Effector memory CD8-positive, alpha-beta T cell (primary cell): Measurements from ENCODE around the gene AARS2.
A peak's percentile ranks its signal among the peaks of the same experiment; 100 is the strongest.

Source experiments
- ATAC-seq: fragments of 150-1000 bp; cut with Tn5 transposase; replicated peaks from 2 replicates; pipeline ENCODE4 v1.10.0; 2021; ENCODE audit warnings: mild to moderate bottlenecking, moderate library complexity
- DNase-seq, 3 experiments: peaks; one replicate each; pipeline ENCODE4 v3.0.0; 2021
- H3K27ac Mint-ChIP-seq, 2 donors: one replicate each; pipeline ENCODE4 v1.8.0; 2022; ENCODE audit warnings: mild to moderate bottlenecking in 2 of 2, mixed read lengths in 2 of 2, moderate library complexity in 2 of 2
- H3K27me3 Mint-ChIP-seq, 2 donors: one replicate each; pipeline ENCODE4 v1.8.0; 2022; ENCODE audit warnings: mixed read lengths in 2 of 2
- H3K36me3 Mint-ChIP-seq: one replicate; pipeline ENCODE4 v1.8.0; 2022; ENCODE audit warnings: mild to moderate bottlenecking, moderate library complexity, mixed read lengths; ENCODE audit not compliant: insufficient read depth
- H3K4me1 Mint-ChIP-seq, 2 donors: one replicate each; pipeline ENCODE4 v1.8.0; 2022; ENCODE audit warnings: low read depth in 2 of 2, mixed read lengths in 2 of 2
- H3K4me3 Mint-ChIP-seq, 2 donors: one replicate each; pipeline ENCODE4 v1.8.0; 2022; ENCODE audit warnings: mild to moderate bottlenecking in 2 of 2, mixed read lengths in 2 of 2, moderate library complexity in 2 of 2
- H3K9me3 Mint-ChIP-seq, 2 donors: one replicate each; pipeline ENCODE4 v1.8.0; 2022; ENCODE audit warnings: mixed read lengths in 2 of 2

The AARS2 gene

DNA sequence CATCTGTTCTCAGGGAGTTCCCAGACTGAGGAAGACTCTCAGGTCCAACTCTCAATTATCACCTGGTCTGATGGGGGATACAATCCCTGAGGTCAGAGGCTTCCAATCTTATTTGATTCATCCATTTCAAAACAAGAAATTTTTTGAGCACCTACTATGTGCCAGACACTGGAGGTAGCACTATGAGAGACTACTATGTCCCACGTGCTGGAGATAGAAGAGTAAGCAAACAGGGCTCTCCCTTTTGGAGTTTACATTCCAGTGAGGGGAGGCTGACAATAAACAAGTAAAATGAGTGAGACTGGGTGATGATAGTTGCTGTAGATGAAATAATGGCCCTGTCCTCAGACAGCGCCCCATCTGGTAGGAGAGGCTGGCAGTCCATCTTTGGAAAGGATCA, 26.4 kb downstream of the AARS2 start:
- Mint-ChIP-seq H3K4me1 (no peaks in the 10 kb centered on the region), H3K27ac (no peak overlapping the region), H3K9me3 (no peaks in the 10 kb centered on the region), H3K27me3 (peaks cover 78 to 80% of the 10 kb centered on the region in 2 donors), H3K36me3 (no peaks in the 10 kb centered on the region), H3K4me3 (no peak overlapping the region)
- no peak for ATAC-seq
- DNase-seq = no peak

DNA sequence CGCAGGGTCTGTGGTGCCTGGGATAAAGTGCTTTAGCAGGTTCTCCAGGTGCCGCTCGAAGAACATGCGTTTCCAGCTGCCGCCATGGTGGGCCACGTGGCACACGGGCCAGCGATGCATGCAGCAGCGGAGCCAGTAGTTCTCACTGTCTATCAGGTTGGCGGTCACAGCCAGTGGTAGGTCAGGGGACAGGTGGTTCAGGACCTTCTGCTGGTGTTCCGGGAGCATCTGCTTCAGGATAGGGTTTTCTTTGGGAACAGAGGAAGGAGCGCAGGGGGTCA, 26.9 kb downstream of the AARS2 start:
- no peaks in the 10 kb centered on the region for H3K9me3 Mint-ChIP-seq
- ATAC-seq = no peak
- H3K36me3 Mint-ChIP-seq = no peaks in the 10 kb centered on the region
- H3K27ac Mint-ChIP-seq = no peak overlapping the region
- H3K4me1 Mint-ChIP-seq = no peaks in the 10 kb centered on the region
- DNase-seq = no peak
- H3K4me3 Mint-ChIP-seq = no peak overlapping the region
- peaks cover 73 to 75% of the 10 kb centered on the region in 2 donors for H3K27me3 Mint-ChIP-seq

DNA sequence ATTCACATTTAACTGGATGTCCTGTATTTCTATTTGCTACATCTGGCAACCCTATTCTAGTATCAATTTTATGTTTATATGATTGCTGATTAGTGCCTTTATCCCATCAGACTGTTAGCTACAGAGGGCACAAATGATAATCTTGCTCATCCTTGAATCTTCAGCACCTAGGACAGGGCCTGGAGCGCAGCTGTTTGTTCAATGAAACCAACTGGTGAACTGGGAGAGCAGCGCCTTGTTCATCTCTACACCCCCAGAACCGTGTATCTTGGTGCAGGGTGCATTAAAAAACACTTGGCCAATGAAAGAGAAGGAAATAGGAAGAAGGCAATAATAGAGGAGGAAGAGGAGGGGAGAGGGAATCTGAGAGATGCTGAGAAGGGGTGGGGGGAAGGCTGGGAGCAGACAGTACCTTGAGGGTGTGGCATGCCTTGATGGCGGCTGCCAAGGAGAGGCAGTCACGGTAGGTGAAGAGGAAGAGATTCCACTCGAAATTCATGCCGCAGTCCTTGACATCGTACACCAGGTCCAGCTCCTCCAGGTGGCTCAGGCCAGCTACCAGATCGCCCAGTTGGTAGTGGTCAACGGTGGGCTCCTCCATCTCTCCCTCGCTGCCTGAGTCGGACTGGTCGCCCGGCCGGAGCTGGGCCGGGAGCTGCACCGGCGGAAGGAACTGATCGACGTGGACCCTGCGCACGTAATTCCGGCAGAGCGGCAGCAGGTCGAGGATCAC, 27.4 kb downstream of the AARS2 start:
- no peaks in the 10 kb centered on the region for H3K36me3 Mint-ChIP-seq
- no peak for ATAC-seq
- H3K27ac Mint-ChIP-seq = no peak overlapping the region
- no peaks in the 10 kb centered on the region for H3K4me1 Mint-ChIP-seq
- H3K4me3 Mint-ChIP-seq = no peak overlapping the region
- DNase-seq = no peak
- peaks cover 68 to 73% of the 10 kb centered on the region in 2 donors for H3K27me3 Mint-ChIP-seq
- H3K9me3 Mint-ChIP-seq = no peaks in the 10 kb centered on the region

DNA sequence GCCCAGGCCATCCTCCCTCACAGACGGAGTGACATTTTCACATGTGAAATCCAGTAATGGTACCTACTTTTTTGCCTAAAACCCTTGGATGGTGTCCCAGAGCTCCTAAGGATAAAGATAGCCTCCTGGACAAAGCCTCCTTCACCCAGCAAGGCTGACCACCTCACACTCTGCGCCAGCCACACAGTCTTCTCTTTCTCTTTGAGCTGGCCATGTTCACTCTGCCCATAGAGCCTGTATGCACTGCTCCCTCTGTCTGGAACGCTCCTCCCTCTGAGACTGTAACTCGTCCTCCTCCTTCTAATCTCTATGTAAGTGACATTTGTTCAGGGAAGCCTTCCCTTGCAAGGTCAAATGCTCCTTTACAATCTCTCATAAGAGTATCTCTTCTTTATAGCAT, 28.3 kb downstream of the AARS2 start:
- H3K4me1 Mint-ChIP-seq = no peaks in the 10 kb centered on the region
- DNase-seq = no peak
- no peaks in the 10 kb centered on the region for H3K36me3 Mint-ChIP-seq
- H3K27me3 Mint-ChIP-seq = peaks cover 61 to 73% of the 10 kb centered on the region in 2 donors
- H3K9me3 Mint-ChIP-seq = no peaks in the 10 kb centered on the region
- H3K27ac Mint-ChIP-seq = no peak overlapping the region
- ATAC-seq = no peak
- H3K4me3 Mint-ChIP-seq = no peak overlapping the region

DNA sequence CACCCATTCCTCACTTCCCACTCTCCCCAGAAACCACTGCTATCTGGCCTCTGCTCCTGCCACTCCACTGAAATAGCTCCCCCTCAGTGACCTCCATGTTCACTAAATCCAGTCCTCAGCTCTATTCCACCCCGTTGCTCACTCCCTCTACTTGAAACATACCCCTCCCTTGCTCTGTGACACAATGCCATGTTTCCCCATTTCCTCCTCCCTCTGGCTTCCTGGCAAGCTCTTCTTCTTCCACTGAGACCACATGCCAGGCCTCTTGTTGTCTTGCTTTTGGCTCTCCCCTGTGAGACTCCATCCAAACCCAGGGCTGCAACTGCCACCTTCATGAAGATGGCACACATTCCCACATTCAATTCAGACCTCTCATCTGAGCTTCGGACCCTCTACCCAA, 29.0 kb downstream of the AARS2 start:
- Mint-ChIP-seq H3K4me3 (no peak overlapping the region), H3K4me1 (no peaks in the 10 kb centered on the region)

DNA sequence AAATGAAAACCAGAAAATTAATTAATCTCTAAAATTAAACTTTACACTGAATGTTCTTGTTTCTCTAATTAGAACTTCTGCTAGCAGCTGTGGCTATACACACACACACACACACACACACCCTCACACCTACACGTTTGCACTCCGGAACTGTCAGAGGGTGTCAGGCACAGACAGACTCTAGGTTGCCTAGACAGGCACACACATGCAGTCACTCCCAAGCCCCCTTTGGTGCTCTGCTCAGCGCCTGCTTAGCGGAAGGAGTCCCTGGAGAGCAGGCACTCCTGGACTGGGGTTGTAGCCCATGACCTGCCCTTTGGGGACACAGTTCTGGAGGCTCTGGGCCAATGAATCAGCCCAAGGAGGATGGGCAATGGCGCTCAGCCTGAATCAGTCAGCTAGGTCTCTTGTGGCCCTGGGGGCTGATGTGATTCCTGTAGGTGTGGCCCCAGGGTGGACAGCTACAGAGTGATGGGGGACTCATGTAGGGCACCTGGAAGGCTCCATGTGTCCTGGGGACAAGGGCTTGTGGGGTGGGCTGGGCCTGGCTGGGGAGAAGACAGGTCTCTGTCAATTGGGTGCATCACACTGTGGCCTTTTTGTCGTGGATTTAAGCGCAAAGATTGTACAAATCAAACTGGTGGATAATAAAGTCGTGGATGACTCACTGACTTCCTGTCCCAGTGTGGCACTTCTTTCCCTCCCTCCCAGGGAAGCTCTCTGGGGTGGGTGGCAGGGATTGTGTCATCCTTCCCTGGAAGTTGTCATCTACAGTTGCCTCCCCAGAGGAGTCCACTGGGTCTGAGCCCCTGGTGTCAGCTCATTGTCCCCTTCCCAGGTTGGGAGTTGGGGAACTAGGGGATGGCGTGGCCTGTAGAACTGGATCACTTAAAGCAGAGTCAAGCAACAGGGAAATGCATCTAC, 34.1 kb downstream of the AARS2 start:
- Mint-ChIP-seq H3K27ac (no peak overlapping the region), H3K27me3 (peaks cover 57 to 70% of the 10 kb centered on the region in 2 donors), H3K9me3 (no peaks in the 10 kb centered on the region), H3K36me3 (peaks cover 6% of the 10 kb centered on the region), H3K4me3 (no peak overlapping the region), H3K4me1 (peaks cover 0 to 3% of the 10 kb centered on the region in 2 donors)
- DNase-seq = no peak
- ATAC-seq = no peak

More for the DNA sequence above, 29.0 kb downstream of the AARS2 start:
- Mint-ChIP-seq H3K9me3 (no peaks in the 10 kb centered on the region), H3K36me3 (no peaks in the 10 kb centered on the region), H3K27ac (no peak overlapping the region), H3K27me3 (peaks cover 62 to 74% of the 10 kb centered on the region in 2 donors)
- ATAC-seq = no peak
- no peak for DNase-seq

DNA sequence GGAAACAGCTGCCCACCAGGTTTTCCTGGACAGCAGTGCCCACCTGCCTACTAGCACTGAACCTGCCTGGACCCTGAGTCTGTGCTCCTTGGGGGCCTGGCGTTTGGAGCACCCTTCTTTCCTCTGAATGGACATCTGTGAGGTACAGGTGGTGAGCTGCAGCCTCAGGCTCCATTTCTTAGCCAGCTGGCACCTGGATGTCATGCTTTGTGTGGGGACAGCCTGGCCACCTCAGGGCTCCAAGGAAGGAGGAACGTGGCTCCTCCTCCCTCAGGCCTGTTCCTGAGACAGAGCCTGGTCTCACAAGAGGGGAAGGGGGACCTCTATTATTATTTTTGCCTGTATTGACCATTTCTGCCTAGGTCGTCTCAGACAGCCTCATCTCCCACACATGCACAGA, 34.8 kb downstream of the AARS2 start:
- peaks cover 57 to 70% of the 10 kb centered on the region in 2 donors for H3K27me3 Mint-ChIP-seq
- no peak for ATAC-seq
- H3K36me3 Mint-ChIP-seq = peaks cover 6% of the 10 kb centered on the region

DNA sequence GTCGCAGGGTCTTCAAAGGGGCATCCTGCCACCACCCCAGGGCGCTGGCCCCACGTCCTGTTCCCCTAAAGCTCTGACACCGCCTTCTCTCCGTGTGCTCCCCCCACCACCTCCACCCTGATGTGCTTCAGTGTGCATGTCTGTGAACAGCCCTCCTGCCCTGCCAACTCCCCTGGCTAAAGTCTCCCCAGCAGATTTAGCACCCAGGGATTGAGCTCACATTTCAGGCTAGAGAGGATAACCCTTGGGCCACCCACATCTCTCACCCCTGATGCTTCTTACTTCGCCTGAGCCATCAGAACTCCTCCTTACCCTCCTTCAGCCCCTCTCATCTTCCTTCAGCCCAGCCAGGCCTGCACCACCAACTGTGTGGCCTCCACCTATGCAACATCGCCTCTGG, 35.4 kb downstream of the AARS2 start:
- H3K36me3 Mint-ChIP-seq = peaks cover 6% of the 10 kb centered on the region
- peaks cover 58 to 70% of the 10 kb centered on the region in 2 donors for H3K27me3 Mint-ChIP-seq
- DNase-seq (no peak), ATAC-seq (no peak)
- H3K4me3 Mint-ChIP-seq = no peak overlapping the region
- H3K4me1 Mint-ChIP-seq = peaks cover 0 to 3% of the 10 kb centered on the region in 2 donors
- H3K27ac Mint-ChIP-seq = no peak overlapping the region
- no peaks in the 10 kb centered on the region for H3K9me3 Mint-ChIP-seq

More for the DNA sequence above, 34.8 kb downstream of the AARS2 start:
- no peak overlapping the region for H3K27ac Mint-ChIP-seq
- no peak for DNase-seq
- H3K4me3 Mint-ChIP-seq = no peak overlapping the region
- H3K9me3 Mint-ChIP-seq = no peaks in the 10 kb centered on the region
- peaks cover 0 to 3% of the 10 kb centered on the region in 2 donors for H3K4me1 Mint-ChIP-seq

DNA sequence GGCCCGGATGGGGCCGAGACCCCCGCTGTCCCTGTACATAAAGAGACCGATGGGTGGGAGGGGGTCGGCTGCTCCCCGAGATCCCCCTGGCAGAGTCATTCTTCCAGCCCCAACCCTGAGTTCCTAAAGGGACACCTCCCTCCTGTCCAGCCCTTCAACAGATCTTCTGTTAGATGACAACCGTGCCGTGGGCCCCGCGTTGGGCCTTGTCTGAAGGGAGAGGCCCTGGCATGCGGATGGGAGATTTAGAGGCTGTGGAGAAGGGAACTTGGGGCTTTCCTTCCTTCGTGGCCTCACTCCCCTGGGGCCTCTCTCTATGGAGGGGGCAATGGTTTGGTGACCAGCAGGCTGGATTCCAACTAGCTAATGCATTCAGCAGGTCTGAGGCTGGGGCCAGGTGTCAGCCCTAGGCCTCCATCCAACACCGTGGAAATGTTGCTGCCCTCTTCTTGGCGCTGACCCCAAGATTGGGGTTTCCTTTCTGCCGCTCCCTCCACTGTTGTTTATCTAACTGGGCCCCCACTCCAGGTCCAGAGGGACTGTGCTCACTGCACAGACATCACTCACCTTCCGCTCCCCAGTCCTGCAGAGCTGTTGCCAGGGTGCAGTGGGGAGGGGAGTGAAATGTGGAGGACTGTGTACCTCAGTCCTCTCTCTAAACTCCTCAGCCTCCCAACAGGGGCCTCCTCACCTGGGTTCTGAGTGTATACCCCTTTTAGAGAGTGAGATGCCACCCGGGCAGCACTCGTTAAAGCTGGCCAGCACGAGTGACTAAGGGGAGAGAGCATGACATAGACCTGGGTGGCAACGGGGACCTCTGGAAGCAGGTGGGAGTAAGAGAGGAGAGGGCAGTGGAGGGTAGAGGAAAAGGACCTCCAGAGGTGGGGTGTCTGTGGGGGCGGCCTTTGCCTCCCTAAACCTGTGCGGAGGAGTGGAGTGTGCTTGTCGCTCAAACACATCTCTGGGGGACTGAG, 36.2 kb downstream of the AARS2 start:
- Mint-ChIP-seq H3K4me3 (peak overlapping the region; percentile 18 to 50), H3K4me1 (peaks cover 0 to 3% of the 10 kb centered on the region in 2 donors), H3K9me3 (no peaks in the 10 kb centered on the region), H3K27me3 (peaks cover 64 to 79% of the 10 kb centered on the region in 2 donors), H3K36me3 (peaks cover 6% of the 10 kb centered on the region), H3K27ac (no peak overlapping the region)
- no peak for ATAC-seq
- no peak for DNase-seq

DNA sequence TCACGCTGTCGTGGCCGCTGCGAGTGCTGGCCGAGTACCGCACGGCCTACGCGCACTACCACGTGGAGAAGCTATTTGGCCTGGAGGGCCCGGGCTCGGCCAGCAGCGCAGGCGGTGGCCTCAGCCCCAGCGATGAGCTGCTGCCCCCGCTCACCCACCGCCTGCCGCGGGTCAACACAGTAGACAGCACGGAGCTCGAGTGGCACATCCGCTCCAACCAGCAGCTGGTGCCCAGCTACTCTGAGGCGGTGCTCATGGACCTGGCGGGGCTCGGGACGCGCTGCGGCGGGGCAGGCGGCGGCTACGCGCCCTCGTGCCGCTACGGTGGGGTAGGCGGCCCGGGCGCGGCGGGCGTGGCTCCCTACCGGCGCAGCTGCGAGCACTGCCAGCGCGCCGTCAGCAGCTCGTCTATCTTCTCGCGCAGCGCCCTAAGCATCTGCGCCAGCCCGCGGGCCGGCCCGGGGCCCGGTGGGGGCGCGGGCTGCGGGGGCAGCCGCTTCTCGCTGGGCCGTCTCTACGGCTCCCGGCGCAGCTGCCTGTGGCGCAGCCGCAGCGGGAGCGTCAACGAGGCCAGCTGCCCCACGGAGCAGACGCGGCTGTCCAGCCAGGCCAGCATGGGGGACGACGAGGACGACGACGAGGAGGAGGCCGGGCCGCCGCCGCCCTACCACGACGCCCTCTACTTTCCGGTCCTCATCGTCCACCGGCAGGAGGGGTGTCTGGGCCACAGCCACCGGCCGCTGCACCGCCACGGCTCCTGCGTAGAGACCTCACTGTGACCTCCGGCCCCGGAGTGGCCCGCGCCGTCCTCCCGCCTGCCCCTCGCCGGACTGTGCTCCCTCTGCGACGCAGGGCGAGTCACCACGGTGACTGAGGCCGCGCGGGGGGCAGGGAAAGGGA, 37.1 kb downstream of the AARS2 start:
- H3K27me3 Mint-ChIP-seq = peaks cover 71 to 88% of the 10 kb centered on the region in 2 donors
- DNase-seq (no peak), ATAC-seq (peak; percentile 78)
- peaks cover 6% of the 10 kb centered on the region for H3K36me3 Mint-ChIP-seq
- peaks cover 4 to 5% of the 10 kb centered on the region in 2 donors for H3K4me1 Mint-ChIP-seq
- no peak overlapping the region for H3K4me3 Mint-ChIP-seq
- no peaks in the 10 kb centered on the region for H3K9me3 Mint-ChIP-seq
- no peak overlapping the region for H3K27ac Mint-ChIP-seq

DNA sequence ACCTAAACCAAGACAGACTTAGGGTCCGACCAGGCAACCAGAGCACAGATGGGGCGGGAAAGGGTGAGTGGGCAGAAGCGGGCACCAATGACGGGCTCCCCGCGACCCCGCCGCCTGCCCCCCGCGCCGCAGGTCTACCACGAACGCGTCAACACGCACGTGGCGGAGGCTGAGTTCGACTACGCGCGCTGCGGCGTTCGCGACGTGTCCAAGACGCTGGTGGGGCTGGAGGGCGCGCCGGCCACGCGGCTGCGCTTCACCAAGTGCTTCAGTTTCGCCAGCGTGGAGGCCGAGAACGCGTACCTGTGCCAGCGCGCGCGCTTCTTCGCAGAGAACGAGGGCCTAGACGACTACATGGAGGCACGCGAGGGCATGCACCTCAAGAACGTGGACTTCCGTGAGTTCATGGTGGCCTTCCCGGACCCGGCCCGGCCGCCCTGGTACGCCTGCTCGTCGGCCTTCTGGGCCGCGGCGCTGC, 37.8 kb downstream of the AARS2 start:
- H3K4me1 Mint-ChIP-seq = peaks cover 4 to 5% of the 10 kb centered on the region in 2 donors
- no peaks in the 10 kb centered on the region for H3K9me3 Mint-ChIP-seq
- peaks cover 72 to 84% of the 10 kb centered on the region in 2 donors for H3K27me3 Mint-ChIP-seq
- peaks cover 6% of the 10 kb centered on the region for H3K36me3 Mint-ChIP-seq
- no peak for ATAC-seq
- DNase-seq = no peak
- peak overlapping the region in 1 of 2 donors; percentile 51 for H3K4me3 Mint-ChIP-seq
- H3K27ac Mint-ChIP-seq = no peak overlapping the region

DNA sequence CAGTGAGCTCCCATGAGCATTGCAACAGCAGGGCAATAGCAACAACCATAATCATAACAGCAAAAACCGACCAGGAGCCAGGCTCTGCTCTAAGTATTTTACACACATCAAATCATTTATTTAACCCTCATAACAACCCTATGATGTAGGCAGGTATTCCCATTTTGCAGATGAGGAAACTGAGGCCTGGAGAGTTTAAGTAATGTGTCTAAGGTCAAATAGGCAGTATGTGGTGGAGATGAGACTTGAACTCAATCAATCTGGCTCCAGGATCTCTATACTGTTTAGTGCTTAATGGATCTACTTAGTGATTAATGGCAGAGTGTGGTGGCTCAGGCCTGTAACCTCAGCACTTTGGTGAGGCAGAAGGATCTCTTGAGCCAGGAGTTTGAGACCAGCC, 39.5 kb downstream of the AARS2 start:
- DNase-seq (no peak), ATAC-seq (no peak)
- Mint-ChIP-seq H3K27ac (no peak overlapping the region), H3K9me3 (no peaks in the 10 kb centered on the region), H3K4me3 (no peak overlapping the region), H3K4me1 (peaks cover 8 to 10% of the 10 kb centered on the region in 2 donors), H3K27me3 (peaks cover 75 to 84% of the 10 kb centered on the region in 2 donors), H3K36me3 (peaks cover 3% of the 10 kb centered on the region)
